Choroid plexus epithelial cell (primary cell): ENCODE measurements around the gene INTS11.

ENCODE experiments used
- DNase-seq: peaks from one replicate; pipeline ENCODE4 v3.0.0-alpha.2; 2010; ENCODE audit warnings: low read depth
- H3K4me3 ChIP-seq: 2 replicates; pipeline ENCODE4 v1.5.1; 2011; ENCODE audit warnings: low read depth, mild to moderate bottlenecking, control low read depth, low read length, moderate library complexity
- TF ChIP-seq, protein P1 (sequence below): conservative IDR thresholded peaks from 2 replicates; pipeline ENCODE4 v1.5.1; 2011; ENCODE audit warnings: low read depth, mild to moderate bottlenecking, control low read depth, inconsistent platforms, low read length, moderate library complexity

The INTS11 gene

GRCh38 chr1:1345860-1346500 is 21.5 kb upstream of the INTS11 start:
- no peak overlapping the region for H3K4me3 ChIP-seq

DNA sequence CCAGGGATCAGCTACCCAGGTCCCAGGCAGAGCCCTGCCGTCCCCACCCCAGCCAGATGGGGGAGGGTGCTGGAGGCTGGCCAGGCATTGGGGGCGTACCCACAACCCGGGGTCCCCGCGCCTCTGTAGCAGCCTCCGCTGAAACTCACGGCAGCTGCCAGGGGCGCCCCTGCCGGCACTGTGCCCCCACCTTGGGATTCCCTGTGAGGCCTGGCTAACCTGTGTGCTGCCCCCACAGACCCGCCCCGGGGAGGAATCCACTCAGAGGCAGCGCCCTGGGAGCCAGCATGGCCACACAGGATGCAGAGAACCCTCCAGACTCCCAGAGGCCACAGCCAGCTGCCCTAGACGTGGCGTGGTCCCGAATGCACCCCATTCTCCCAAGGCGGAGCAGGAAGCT is 20.9 kb upstream of the INTS11 start:
- H3K4me3 ChIP-seq = no peak overlapping the region
- DNase-seq = no peak
- TF ChIP-seq, protein P1, sequence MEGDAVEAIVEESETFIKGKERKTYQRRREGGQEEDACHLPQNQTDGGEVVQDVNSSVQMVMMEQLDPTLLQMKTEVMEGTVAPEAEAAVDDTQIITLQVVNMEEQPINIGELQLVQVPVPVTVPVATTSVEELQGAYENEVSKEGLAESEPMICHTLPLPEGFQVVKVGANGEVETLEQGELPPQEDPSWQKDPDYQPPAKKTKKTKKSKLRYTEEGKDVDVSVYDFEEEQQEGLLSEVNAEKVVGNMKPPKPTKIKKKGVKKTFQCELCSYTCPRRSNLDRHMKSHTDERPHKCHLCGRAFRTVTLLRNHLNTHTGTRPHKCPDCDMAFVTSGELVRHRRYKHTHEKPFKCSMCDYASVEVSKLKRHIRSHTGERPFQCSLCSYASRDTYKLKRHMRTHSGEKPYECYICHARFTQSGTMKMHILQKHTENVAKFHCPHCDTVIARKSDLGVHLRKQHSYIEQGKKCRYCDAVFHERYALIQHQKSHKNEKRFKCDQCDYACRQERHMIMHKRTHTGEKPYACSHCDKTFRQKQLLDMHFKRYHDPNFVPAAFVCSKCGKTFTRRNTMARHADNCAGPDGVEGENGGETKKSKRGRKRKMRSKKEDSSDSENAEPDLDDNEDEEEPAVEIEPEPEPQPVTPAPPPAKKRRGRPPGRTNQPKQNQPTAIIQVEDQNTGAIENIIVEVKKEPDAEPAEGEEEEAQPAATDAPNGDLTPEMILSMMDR = no peak

More at GRCh38 chr1:1345860-1346500, 21.5 kb upstream of the INTS11 start:
- TF ChIP-seq, protein P1 = no peak
- DNase-seq = no peak

DNA sequence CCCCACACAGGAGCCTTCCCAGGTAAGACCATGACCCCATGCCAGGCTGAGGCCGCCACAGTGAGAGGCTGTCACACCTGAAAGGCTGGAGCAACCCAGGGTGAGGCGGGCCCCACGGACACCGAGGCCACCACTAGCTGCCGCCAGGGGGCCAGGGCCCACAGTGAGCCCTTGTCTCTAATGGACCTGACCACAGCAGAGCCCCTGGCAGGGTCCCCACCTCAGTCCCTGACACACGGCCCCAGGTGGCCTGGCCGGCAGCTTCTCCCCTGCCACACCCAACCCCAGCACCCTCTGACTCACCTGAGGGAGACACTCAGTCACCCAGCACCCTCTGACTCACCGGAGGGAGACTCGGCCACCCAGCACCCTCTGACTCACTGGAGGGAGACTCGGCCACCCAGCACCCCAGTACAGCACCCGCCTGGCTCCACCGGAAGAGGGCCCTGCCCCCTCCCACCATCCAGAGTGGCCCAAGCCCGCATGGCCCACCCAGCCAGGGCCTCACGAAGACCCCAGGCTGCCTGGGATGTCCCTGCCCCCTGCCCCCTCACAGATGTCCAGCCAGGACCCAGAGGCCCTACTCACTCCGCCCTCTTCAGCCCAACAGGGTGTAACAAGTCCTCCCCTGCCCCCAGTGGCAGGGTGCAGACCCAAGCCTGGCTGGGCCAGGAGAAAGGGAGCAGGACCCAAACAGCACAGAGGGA is 20.3 kb upstream of the INTS11 start:
- no peak overlapping the region for H3K4me3 ChIP-seq
- DNase-seq = peak; percentile 51
- TF ChIP-seq, protein P1 = peak; percentile 60

- no peak overlapping the region for H3K4me3 ChIP-seq
- TF ChIP-seq, protein P1 = no peak
- no peak for DNase-seq
These were observed 19.5 kb upstream of the INTS11 start for GRCh38 chr1:1343811-1344421.

DNA sequence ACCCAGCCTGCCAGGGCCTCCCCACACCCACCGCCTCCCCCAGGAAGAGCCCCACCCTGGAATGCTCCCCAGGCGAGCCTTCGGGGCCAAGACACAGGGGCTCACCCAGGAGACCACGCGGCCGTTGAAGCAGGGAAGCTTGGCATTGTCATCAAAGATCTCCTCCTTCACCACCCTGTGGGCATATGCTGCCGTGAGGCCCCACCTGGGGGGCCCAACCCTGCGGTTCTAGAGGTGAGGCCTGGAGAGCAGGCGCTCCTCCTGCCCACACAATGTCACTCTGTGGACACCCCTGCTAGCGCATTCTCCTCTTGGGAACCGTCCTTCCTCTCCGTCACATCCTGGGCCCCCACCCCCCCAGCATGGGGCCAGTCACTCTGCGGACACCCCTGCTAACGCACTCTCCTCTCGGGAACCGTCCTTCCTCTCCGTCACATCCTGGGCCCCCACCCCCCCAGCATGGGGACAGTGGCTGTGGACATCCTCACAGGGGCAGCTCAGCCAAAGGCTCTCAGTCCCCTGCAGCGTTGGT is 18.2 kb upstream of the INTS11 start:
- DNase-seq = no peak
- TF ChIP-seq, protein P1 = no peak
- H3K4me3 ChIP-seq = no peak overlapping the region

GRCh38 chr1:1342061-1342562 is 17.7 kb upstream of the INTS11 start:
- DNase-seq = no peak
- H3K4me3 ChIP-seq = no peak overlapping the region
- TF ChIP-seq, protein P1 = no peak
